GM12891 (cell line): Measurements from ENCODE around the gene SIRT2.

Source experiments
- PAX5 ChIP-seq: IDR thresholded peaks from 2 replicates; pipeline ENCODE4 v1.6.1; 2011; ENCODE audit warnings: low read length, moderate library complexity, mild to moderate bottlenecking; ENCODE audit not compliant: insufficient read depth, severe bottlenecking
- POLR2A ChIP-seq: IDR thresholded peaks from 2 replicates; pipeline ENCODE4 v1.6.1; 2011; ENCODE audit warnings: low read depth, low read length, control low read depth
- POLR2AphosphoS5 ChIP-seq: IDR thresholded peaks from 2 replicates; pipeline ENCODE4 v1.6.1; 2011; ENCODE audit warnings: low read depth, low read length, control low read depth
- SPI1 ChIP-seq: IDR thresholded peaks from 2 replicates; pipeline ENCODE4 v1.6.1; 2011; ENCODE audit warnings: low read depth, low read length, control low read depth
- TAF1 ChIP-seq: IDR thresholded peaks from 2 replicates; pipeline ENCODE4 v1.6.1; 2011; ENCODE audit warnings: low read depth, low read length, control low read depth

- no peak for TF ChIP-seq POLR2A
- TF ChIP-seq TAF1 = no peak
- no peak for TF ChIP-seq SPI1
- TF ChIP-seq POLR2AphosphoS5 = no peak
- no peak for TF ChIP-seq PAX5
Observed at GRCh38 chr19:38889803-38890202, 9.6 kb downstream of the SIRT2 start.
